K562 (cell line): ENCODE measurements around the gene TRAK1. TPM values are rescaled to one million over a fixed set of nuclear protein-coding genes. Genes with fewer than 3 reads are reported as not detected.

Source experiments
- ATAC-seq: fragments of 200-7000 bp; cut with Tn5 transposase; 3 replicates; pipeline ENCODE4 v1.9.1; 2020; ENCODE audit warnings: moderate library complexity
- BruUV-seq: library from RNA; stranded (reverse); fragments of 400-500 nt; replicated peaks from 2 replicates; lab custom pipeline; 2021; lab: Mats Ljungman, UMichigan
- CTCF ChIA-PET: fragments of 300-600 bp; formaldehyde crosslinking; extraction: SDS; loops from one replicate; lab custom pipeline; 2021; ENCODE audit warnings: low intra/inter-chr PET ratio; lab: Yijun Ruan, JAX
- POLR2A ChIA-PET: fragments of 300-600, 350-650 bp; sonication (Branson Sonifier 250); formaldehyde crosslinking; extraction: SDS; loops from one replicate; lab custom pipeline; 2021; ENCODE audit warnings: antibody characterized with exemption, inconsistent platforms; lab: Yijun Ruan, JAX
- DNase-seq, 4 experiments: peaks; one replicate each; pipeline versions ENCODE4 v3.0.0 to v3.0.0-alpha.2; 2011 to 2018; ENCODE audit warnings: low spot score in 3 of 4, mixed read lengths in 3 of 4; ENCODE audit errors: extremely low read depth in 1 of 4
- FAIRE-seq: peaks from 2 replicates; lab custom pipeline; 2011; peaks lifted over from hg19 to GRCh38; lab: Jason Lieb, UNC
- H2AFZ ChIP-seq: 2 replicates; pipeline ENCODE4 v1.6.0; 2011; ENCODE audit warnings: low read depth, low read length, control low read depth, inconsistent platforms
- H3K27ac ChIP-seq: fragments of 200-600 bp; 3 replicates; pipeline ENCODE4 v1.8.0; 2011; ENCODE audit warnings: low read depth, mild to moderate bottlenecking, control low read depth, inconsistent platforms, low read length, moderate library complexity, mixed read lengths; ENCODE audit errors: extremely low read depth
- H3K27me3 ChIP-seq, 2 experiments: fragments of 300-600 bp in 1 of 2; 2 replicates in 1 of 2; 3 replicates in 1 of 2; pipeline versions ENCODE4 v1.6.0 to v1.8.0; 2011; ENCODE audit warnings: inconsistent platforms in 2 of 2, low read length in 2 of 2, mild to moderate bottlenecking in 1 of 2, mixed read lengths in 1 of 2, moderate library complexity in 1 of 2; ENCODE audit not compliant: control insufficient read depth in 2 of 2, insufficient read depth in 2 of 2
- H3K36me3 ChIP-seq: fragments of 300-600 bp; 3 replicates; pipeline ENCODE4 v1.8.0; 2011; ENCODE audit warnings: mild to moderate bottlenecking, low read length, inconsistent platforms; ENCODE audit not compliant: control insufficient read depth, insufficient read depth
- H3K4me1 ChIP-seq, 2 experiments: fragments of 200-600 bp in 1 of 2; replicated peaks in 1 of 2; 2 replicates in 1 of 2; 3 replicates in 1 of 2; pipeline versions ENCODE4 v1.5.1 to v1.8.0; 2011; ENCODE audit warnings: inconsistent platforms in 2 of 2, low read length in 2 of 2, mild to moderate bottlenecking in 1 of 2, mixed read lengths in 1 of 2, moderate library complexity in 1 of 2; ENCODE audit not compliant: control insufficient read depth in 2 of 2, insufficient read depth in 2 of 2
- H3K4me2 ChIP-seq: 2 replicates; pipeline ENCODE4 v1.6.1; 2011; ENCODE audit warnings: low read length, control low read depth, inconsistent platforms, mixed read lengths; ENCODE audit not compliant: insufficient read depth
- H3K4me3 ChIP-seq: fragments of 200-600 bp; sonication (generic), shearing (Covaris generic); 2 replicates; pipeline ENCODE4 v1.5.1; 2016; ENCODE audit warnings: control low read depth, inconsistent platforms
- H3K79me2 ChIP-seq: fragments of 200-600 bp; 3 replicates; pipeline ENCODE4 v1.8.0; 2011; ENCODE audit warnings: low read length, inconsistent platforms; ENCODE audit not compliant: control insufficient read depth, insufficient read depth
- H3K9ac ChIP-seq, 2 experiments: 2 replicates each; pipeline versions ENCODE4 v1.6.0 to v1.6.1; 2011; ENCODE audit warnings: low read depth in 2 of 2, low read length in 2 of 2, control low read depth in 1 of 2, inconsistent platforms in 1 of 2, mild to moderate bottlenecking in 1 of 2, mixed read lengths in 1 of 2; ENCODE audit not compliant: insufficient read depth in 1 of 2
- H3K9me1 ChIP-seq: one replicate; pipeline ENCODE4 v1.6.0; 2011; ENCODE audit warnings: inconsistent platforms, mild to moderate bottlenecking, low read length, moderate library complexity; ENCODE audit not compliant: control insufficient read depth, insufficient read depth
- H3K9me3 ChIP-seq: replicated peaks from 2 replicates; pipeline ENCODE4 v1.5.1; 2011; ENCODE audit warnings: low read depth, low read length, inconsistent platforms; ENCODE audit not compliant: control insufficient read depth, insufficient read depth
- H4K20me1 ChIP-seq: replicated peaks from 2 replicates; pipeline ENCODE4 v1.6.1; 2011; ENCODE audit warnings: low read length, inconsistent platforms, mixed read lengths; ENCODE audit not compliant: control insufficient read depth, insufficient read depth
- DLX4 ChIP-seq: fragments of 250-450 bp; sonication (Bioruptor Pico); IDR thresholded peaks from 2 replicates; pipeline ENCODE4 v1.6.1; 2021; ENCODE audit warnings: mild to moderate bottlenecking
- ETV1 ChIP-seq: fragments of 450-650 bp; conservative IDR thresholded peaks from 2 replicates; pipeline ENCODE4 v1.6.1; 2016; ENCODE audit warnings: missing genetic modification characterization, control low read depth, low read depth, missing compliant biosample characterization
- PRDM10 ChIP-seq: fragments of 450-650 bp; IDR thresholded peaks from 2 replicates; pipeline ENCODE4 v1.6.1; 2018; ENCODE audit not compliant: partially characterized antibody
- SRSF1 ChIP-seq: fragments of 200-400 bp; formaldehyde crosslinking; IDR thresholded peaks from 2 replicates; pipeline ENCODE4 v1.6.1; 2017; ENCODE audit warnings: mild to moderate bottlenecking, low read depth, low read length, moderate library complexity
- ZEB2 ChIP-seq: fragments of 450-650 bp; IDR thresholded peaks from 2 replicates; pipeline ENCODE4 v1.6.1; 2016
- ZNF316 ChIP-seq: fragments of 450-650 bp; IDR thresholded peaks from 2 replicates; pipeline ENCODE4 v1.6.1; 2016
- ZNF41 ChIP-seq: fragments of 250-450 bp; sonication (Bioruptor Pico); conservative IDR thresholded peaks from 2 replicates; pipeline ENCODE4 v1.4.0; 2020; ENCODE audit warnings: mild to moderate bottlenecking
- ZNF551 ChIP-seq: fragments of 250-450 bp; sonication (Bioruptor Pico); IDR thresholded peaks from 2 replicates; pipeline ENCODE4 v1.5.0; 2021; ENCODE audit warnings: mild to moderate bottlenecking, moderate library complexity
- WGBS: fragments of 100-300 bp; shearing (Covaris generic); methylation state at CpG from one replicate; pipeline ENCODE4 v1.1.6; 2016; ENCODE audit warnings: low coverage, mixed read lengths; ENCODE audit not compliant: insufficient coverage; ENCODE audit errors: missing lambda C conversion rate; 5-methylcytosine and 5-hydroxymethylcytosine counted together
- in situ Hi-C: fragments of 300-500 bp; cut with MboI; formaldehyde crosslinking; loops from 4 replicates; pipeline ENCODE4 v1.15.0; 2018; ENCODE audit warnings: inconsistent platforms, mixed read lengths
- intact Hi-C: fragments of 100-400 bp; cut with micrococcal nuclease; formaldehyde crosslinking; loops from 2 replicates; pipeline ENCODE4 v1.14.2; 2022
- polyA plus RNA-seq, 8 experiments: library from polyadenylated mRNA; depleted of rRNA in 4 of 8; stranded (reverse) in 5 of 8; unstranded in 3 of 8; fragments of >200 nt; fragmentation: Nextera tagmentation in 2 of 8; fragmentation: Illumina TruSeq in 1 of 8; extraction: Ambion mirVana in 2 of 8; extraction: Trizol in 1 of 8; gene quantifications; 2 replicates each; pipeline versions ENCODE4 v1.2.1 to v1.2.3, GENCODE V29; 2011 to 2014; ENCODE audit warnings: inconsistent platforms in 1 of 8, missing spikeins in 1 of 8
- total RNA-seq, 7 experiments: library from RNA; depleted of rRNA in 6 of 7; stranded (reverse); fragments of >200 nt in 6 of 7; fragmentation: Illumina TruSeq in 2 of 7; extraction: Trizol in 2 of 7; gene quantifications; 2 replicates each; pipeline versions ENCODE4 v1.2.1 to v1.2.3, GENCODE V29; 2011 to 2021; ENCODE audit warnings: low replicate concordance in 1 of 7
- TF ChIP-seq, protein P1 (sequence below): fragments of 250-450 bp; sonication (Bioruptor Pico); IDR thresholded peaks from 2 replicates; pipeline ENCODE4 v1.5.0; 2021

Gene TRAK1
- total and polyA plus RNA-seq, 9 of the 15 experiments (the other 6 are each of a cell fraction or from before 2014, with no cell fraction given) = 5.3 to 28.5 (median 17.5) TPM

DNA sequence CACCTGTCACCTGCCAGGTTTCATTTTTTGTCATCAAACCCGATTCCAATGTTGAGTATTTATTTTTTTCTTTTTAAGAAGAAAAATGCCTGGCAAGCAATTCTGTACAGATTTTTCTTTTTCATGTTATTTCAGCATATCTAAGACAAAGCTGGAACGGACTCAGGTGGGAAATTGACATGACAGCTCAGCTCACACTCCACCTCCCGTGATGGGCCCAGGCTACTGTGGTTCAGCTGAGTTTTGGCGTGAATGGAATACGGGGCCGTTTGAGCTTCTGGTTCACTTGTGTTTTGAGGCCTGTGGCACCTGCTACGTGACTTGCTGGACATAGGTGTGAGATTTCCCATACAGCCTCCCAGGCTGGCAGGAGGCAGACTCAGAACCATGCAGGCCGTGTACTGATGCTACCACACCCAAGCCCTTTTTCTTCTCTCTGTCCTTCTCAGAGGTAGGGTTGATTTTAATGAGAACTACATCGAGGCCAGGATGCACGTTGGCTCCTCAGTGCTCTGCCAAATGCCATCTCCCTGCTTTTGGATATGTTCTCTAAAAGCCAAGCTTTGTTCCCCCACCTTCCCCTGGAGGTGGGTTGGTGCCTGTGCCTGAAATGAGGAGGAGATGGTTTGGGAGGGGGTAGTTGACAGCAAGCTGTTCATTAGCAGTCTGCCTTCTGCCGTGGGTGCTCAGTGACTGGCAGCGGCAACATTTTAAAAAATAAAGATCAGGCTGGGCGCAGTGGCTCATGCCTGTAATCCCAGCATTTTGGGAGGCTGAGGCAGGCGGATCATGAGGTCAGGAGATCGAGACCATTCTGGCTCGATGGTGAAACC lies 48.7 kb downstream of the TRAK1 start:
- ChIA-PET POLR2A (no interaction called here), CTCF (no interaction called here)
- Histone ChIP-seq H3K27ac (no peak overlapping the region), H4K20me1 (peaks cover 8% of the 10 kb centered on the region; the same call in 1 of the 2 replicates), H2AFZ (no peak overlapping the region), H3K27me3 (no peaks in the 10 kb centered on the region), H3K9me3 (no peaks in the 10 kb centered on the region), H3K9ac (no peak overlapping the region), H3K79me2 (no peaks in the 10 kb centered on the region), H3K4me2 (no peak overlapping the region), H3K4me1 (no peaks in the 10 kb centered on the region), H3K36me3 (no peaks in the 10 kb centered on the region; the same call in 2 of the 3 replicates), H3K4me3 (no peak overlapping the region), H3K9me1 (no peaks in the 10 kb centered on the region)
- DNase-seq (no peak), ATAC-seq (no peak), FAIRE-seq (no peak)
- TF ChIP-seq ZNF316 = peak; percentile 10; the same call in 1 of the 2 replicates
- no peak for TF ChIP-seq ZNF551
- TF ChIP-seq DLX4 (CRISPR knock-in tag) = no peak
- TF ChIP-seq ZNF41 = no peak
- TF ChIP-seq ZEB2 = no peak
- no peak for TF ChIP-seq SRSF1
- TF ChIP-seq, protein P1, sequence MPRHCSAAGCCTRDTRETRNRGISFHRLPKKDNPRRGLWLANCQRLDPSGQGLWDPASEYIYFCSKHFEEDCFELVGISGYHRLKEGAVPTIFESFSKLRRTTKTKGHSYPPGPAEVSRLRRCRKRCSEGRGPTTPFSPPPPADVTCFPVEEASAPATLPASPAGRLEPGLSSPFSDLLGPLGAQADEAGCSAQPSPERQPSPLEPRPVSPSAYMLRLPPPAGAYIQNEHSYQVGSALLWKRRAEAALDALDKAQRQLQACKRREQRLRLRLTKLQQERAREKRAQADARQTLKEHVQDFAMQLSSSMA (CRISPR knock-in tag) = no peak
- no peak for TF ChIP-seq PRDM10
- no peak for TF ChIP-seq ETV1
- in situ Hi-C loops (no loop called here), intact Hi-C loops (no loop called here)
- 76% methylated on average over 16 of the region's 16 CpGs for WGBS
- BruUV-seq = no TSS peak
